IPS-18a (cell line): Measurements from ENCODE around the gene KLK12.

Source experiments
- H3K27ac ChIP-seq: one replicate; pipeline ENCODE4 v1.5.1; 2013; ENCODE audit warnings: low read length
- H3K27me3 ChIP-seq: one replicate; pipeline ENCODE4 v1.6.1; 2013; ENCODE audit warnings: mild to moderate bottlenecking, low read length; ENCODE audit not compliant: control insufficient read depth, insufficient read depth
- H3K36me3 ChIP-seq: one replicate; pipeline ENCODE4 v1.6.1; 2013; ENCODE audit warnings: low read depth, low read length; ENCODE audit not compliant: control insufficient read depth
- H3K4me1 ChIP-seq: one replicate; pipeline ENCODE4 v1.6.1; 2013; ENCODE audit warnings: low read depth, low read length; ENCODE audit not compliant: control insufficient read depth
- H3K4me3 ChIP-seq: one replicate; pipeline ENCODE4 v1.5.1; 2013; ENCODE audit warnings: low read length
- H3K9ac ChIP-seq: one replicate; pipeline ENCODE4 v1.6.1; 2013; ENCODE audit warnings: mild to moderate bottlenecking, low read length, moderate library complexity
- H3K9me3 ChIP-seq: one replicate; pipeline ENCODE4 v1.6.1; 2013; ENCODE audit warnings: low read depth, low read length; ENCODE audit not compliant: control insufficient read depth

KLK12 gene

DNA sequence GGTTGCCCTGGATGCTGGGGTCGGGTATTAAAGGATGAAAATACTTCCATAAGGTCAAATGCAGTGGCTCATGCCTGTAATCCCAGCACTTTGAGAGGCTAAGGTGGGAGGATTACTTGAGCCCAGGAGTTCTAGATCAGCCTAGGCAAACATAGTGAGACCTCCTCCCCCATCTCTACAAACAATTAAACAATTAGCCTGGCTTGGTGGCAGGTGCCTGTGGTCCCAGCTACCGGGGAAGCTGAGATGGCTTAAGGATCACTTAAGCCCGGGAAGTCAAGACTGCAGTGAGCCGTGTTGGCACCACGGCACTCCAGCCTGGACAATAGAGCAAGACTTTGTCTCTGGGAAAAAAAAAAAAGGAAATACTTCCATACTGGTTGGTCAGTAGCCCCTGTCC, 9.9 kb downstream of the KLK12 start:
- no peak overlapping the region for H3K4me3 ChIP-seq
- H3K9ac ChIP-seq, result no peak overlapping the region
- H3K9me3 ChIP-seq, result no peaks in the 10 kb centered on the region
- peaks cover 14% of the 10 kb centered on the region for H3K4me1 ChIP-seq
- no peak overlapping the region for H3K27ac ChIP-seq
- H3K36me3 ChIP-seq, result no peaks in the 10 kb centered on the region
- H3K27me3 ChIP-seq, result peaks cover 7% of the 10 kb centered on the region

DNA sequence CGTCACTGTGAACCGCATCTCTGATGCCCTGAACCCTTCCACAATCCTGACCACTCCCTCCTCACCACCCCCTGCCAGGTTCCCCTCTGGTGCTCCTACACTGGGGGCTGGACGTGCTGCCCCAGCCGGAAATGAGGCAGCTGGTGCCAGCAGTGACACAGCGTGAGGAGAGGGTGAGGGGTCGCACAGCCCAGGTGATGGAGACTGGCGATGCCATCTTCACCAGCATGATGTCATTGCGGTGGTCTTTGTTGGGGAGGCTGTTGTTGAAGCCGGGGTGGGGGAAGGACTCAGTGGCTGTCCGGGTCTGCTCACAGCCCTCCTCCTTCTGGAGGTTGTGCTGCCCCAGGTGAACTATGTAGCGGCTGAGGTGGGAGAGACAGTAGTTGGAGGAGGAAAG, 10.9 kb downstream of the KLK12 start:
- Histone ChIP-seq H3K9ac (no peak overlapping the region), H3K27me3 (peaks cover 17% of the 10 kb centered on the region), H3K4me3 (no peak overlapping the region), H3K27ac (no peak overlapping the region), H3K9me3 (no peaks in the 10 kb centered on the region), H3K36me3 (no peaks in the 10 kb centered on the region), H3K4me1 (peaks cover 14% of the 10 kb centered on the region)

DNA sequence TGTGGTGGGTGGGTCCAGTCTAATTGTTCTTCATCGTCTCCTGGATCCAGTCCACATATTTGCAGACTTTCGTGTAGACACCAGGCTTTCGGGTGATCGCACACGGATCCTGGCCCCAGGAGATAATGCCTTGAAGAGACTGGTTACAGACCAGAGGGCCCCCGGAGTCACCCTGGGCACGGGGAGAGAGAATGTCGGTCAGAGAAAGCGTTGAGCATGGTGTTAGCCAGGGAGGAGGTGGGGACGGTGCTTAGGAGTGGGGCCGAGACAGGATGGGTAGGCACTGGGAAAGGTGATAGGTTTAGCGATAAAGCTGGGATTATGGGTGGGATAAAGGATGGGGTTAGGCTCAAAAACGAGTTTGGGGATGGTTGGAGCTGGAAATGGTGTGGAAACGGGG, 12.3 kb downstream of the KLK12 start:
- Histone ChIP-seq H3K9me3 (no peaks in the 10 kb centered on the region), H3K27ac (no peak overlapping the region), H3K27me3 (peaks cover 31% of the 10 kb centered on the region), H3K36me3 (no peaks in the 10 kb centered on the region), H3K4me1 (peaks cover 14% of the 10 kb centered on the region), H3K9ac (no peak overlapping the region), H3K4me3 (no peak overlapping the region)

DNA sequence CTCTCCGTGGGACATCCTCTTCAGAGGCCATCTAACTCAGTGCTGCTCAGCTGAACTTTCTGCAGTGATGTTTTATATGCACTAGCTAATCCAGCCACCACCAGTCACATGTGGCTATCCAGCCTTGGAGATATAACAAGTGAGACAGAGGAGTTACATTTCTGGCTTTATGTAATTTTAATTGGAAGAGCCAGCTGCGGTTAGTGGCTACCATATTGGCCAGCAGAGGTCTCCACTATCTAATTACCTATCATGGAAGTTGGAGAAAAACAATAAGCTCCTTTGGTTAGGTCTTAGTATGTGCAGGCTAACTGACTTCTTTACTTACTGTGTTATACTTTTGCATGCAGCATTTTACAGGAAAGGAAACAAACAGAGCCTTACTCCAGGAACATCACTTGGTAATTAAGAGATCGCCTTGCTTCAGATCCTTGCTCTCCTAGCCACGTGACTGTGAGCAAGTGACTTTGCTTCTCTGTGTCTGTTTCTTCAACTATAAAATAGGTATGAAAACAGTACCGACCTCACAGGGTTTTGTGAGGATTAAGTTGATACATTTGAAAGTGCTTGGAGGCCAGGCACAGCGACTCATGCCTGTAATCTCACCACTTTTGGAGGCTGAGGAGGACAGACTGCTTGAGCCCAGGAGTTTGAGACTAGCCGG, 13.7 kb downstream of the KLK12 start:
- Histone ChIP-seq H3K4me1 (peaks cover 14% of the 10 kb centered on the region), H3K9me3 (no peaks in the 10 kb centered on the region), H3K36me3 (no peaks in the 10 kb centered on the region), H3K4me3 (no peak overlapping the region), H3K9ac (no peak overlapping the region), H3K27ac (no peak overlapping the region), H3K27me3 (peaks cover 41% of the 10 kb centered on the region)

- Histone ChIP-seq H3K9me3 (no peaks in the 10 kb centered on the region), H3K27me3 (peaks cover 41% of the 10 kb centered on the region), H3K9ac (no peak within 1 kb of the TSS), H3K4me1 (peaks cover 5% of the 10 kb centered on the region), H3K27ac (no peak within 1 kb of the TSS), H3K4me3 (peak within 1 kb of the TSS; percentile 55), H3K36me3 (no peaks in the 10 kb centered on the region)
These were observed 15.3 kb downstream of the KLK12 start, which contains the start of gene KLK10 for GRCh38 chr19:51019544-51019925. KLK10 (minus strand) TSS chr19:51019709; CDS start chr19:51019130, 579 bp downstream.

DNA sequence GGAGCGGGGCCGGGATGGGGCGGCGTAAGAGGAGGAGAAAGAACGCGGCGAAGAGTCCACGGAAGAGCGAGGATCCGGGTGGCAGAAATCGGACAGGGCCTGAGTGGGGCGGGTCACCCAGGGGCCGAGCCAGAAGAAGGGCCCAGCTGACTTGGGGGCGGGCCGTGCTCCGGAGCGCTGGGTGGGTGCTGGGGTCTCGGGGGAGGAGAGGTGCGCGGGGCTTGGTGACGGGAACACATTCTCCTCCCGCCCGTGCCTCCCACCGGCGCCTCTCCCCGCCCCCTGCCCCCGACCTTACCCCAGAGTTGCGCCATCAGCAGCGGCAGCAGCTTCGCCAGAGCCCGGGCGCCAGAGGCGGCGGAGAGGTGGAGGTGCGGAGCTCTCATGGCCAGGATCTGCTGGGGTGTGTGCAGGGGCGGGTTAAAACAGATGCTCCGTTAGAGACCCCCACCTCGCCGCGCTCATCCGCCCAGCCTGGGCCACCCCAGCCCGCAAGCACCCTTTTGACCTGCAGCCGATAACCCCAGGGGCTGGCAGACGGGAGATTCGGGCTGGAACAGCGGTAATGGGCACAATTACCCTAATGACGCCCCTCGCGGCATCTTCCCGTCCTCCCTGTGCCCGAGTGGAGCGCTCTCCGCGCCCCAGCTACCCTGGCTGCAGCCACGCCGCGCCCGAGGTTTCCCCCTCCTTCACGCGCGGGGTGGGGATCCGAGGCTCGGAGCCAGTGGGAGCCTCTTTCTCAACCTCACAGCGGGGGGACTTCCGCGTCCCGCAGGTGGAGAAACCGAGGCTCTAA, 15.9 kb downstream of the KLK12 start:
- no peak overlapping the region for H3K27ac ChIP-seq
- no peaks in the 10 kb centered on the region for H3K36me3 ChIP-seq
- H3K9me3 ChIP-seq, result no peaks in the 10 kb centered on the region
- H3K4me3 ChIP-seq, result peak overlapping the region; percentile 55
- H3K4me1 ChIP-seq, result peaks cover 5% of the 10 kb centered on the region
- H3K9ac ChIP-seq, result no peak overlapping the region
- peaks cover 41% of the 10 kb centered on the region for H3K27me3 ChIP-seq

GRCh38 chr19:51016798-51017683, 17.8 kb downstream of the KLK12 start:
- Histone ChIP-seq H3K27ac (no peak overlapping the region), H3K27me3 (peaks cover 41% of the 10 kb centered on the region), H3K9ac (no peak overlapping the region), H3K4me1 (peaks cover 5% of the 10 kb centered on the region), H3K36me3 (no peaks in the 10 kb centered on the region), H3K4me3 (peak overlapping the region; percentile 70), H3K9me3 (no peaks in the 10 kb centered on the region)

- Histone ChIP-seq H3K9me3 (no peaks in the 10 kb centered on the region), H3K27ac (no peak overlapping the region), H3K9ac (no peak overlapping the region), H3K36me3 (no peaks in the 10 kb centered on the region), H3K27me3 (peaks cover 41% of the 10 kb centered on the region), H3K4me1 (no peaks in the 10 kb centered on the region), H3K4me3 (no peak overlapping the region)
These were observed 19.0 kb downstream of the KLK12 start for GRCh38 chr19:51015691-51016267.

- Histone ChIP-seq H3K27me3 (peaks cover 27% of the 10 kb centered on the region), H3K9ac (no peak overlapping the region), H3K27ac (no peak overlapping the region), H3K9me3 (no peaks in the 10 kb centered on the region), H3K36me3 (no peaks in the 10 kb centered on the region), H3K4me1 (no peaks in the 10 kb centered on the region), H3K4me3 (no peak overlapping the region)
These were observed 20.6 kb downstream of the KLK12 start for GRCh38 chr19:51014242-51014641.

DNA sequence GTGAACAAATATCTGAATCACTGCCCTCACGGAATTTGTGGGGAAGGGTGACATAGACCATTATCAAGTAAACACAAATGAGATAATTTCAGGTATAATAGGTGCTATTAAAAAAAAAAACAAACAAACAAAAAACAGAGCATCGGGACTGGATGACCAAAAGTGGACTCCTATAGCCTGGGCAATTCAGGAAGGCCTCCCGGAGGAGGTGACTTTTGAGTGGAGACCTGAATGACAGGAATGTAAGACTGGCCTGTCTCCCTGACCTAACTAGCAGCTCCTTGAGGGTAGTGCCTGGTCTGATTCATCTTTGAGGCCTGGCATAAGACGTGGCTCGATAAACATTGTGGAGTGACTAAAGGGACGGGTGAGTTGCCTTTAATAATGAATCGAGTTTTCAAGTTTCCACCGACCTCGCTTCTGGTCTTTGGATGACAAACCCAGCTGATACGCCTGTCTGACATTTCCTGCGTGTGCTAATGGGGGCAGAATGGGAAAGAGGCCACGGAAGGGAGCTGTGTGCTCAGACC, 22.1 kb downstream of the KLK12 start:
- H3K4me3 ChIP-seq, result no peak overlapping the region

More for the DNA sequence above, 22.1 kb downstream of the KLK12 start:
- H3K27me3 ChIP-seq, result peaks cover 12% of the 10 kb centered on the region
- no peaks in the 10 kb centered on the region for H3K9me3 ChIP-seq
- no peak overlapping the region for H3K27ac ChIP-seq
- H3K9ac ChIP-seq, result no peak overlapping the region
- no peaks in the 10 kb centered on the region for H3K4me1 ChIP-seq
- no peaks in the 10 kb centered on the region for H3K36me3 ChIP-seq
